NCI-H345 treated with DMSO at 0.1 percent for 48 hours (cell line): ENCODE measurements around the gene PRSS1.
"Not testable (repeated sequence)": the region's sequence is repeated elsewhere in the genome, so short reads cannot be mapped to it uniquely, and the experiment has no call there.

Source experiments
- DNase-seq: peaks from one replicate; lab custom pipeline; 2025; ENCODE audit not compliant: unreplicated experiment; lab: John Stamatoyannopoulos, UW

PRSS1 gene

DNA sequence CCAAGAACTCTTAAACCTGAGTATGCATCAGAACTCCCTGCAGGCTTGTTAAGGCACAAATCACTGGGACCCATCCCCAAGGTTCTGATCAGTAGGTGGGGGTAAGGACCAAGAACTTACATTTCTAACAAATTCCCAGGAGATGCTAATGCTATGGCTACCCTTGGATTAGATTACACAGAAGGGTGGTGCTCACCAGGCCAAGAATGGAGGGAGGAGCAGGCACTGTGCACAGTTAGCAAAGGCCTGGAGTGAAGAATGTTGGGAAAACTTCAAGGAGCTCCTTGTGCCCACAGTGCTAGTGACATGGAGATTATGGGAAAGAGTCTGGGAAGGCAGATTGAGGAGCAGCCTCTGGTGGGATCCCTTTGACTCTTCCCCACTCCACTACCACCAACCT lies 23.4 kb downstream of the PRSS1 start:
- no peak for DNase-seq

GRCh38 chr7:142773230-142773629 lies 24.0 kb downstream of the PRSS1 start:
- DNase-seq = no peak

DNA sequence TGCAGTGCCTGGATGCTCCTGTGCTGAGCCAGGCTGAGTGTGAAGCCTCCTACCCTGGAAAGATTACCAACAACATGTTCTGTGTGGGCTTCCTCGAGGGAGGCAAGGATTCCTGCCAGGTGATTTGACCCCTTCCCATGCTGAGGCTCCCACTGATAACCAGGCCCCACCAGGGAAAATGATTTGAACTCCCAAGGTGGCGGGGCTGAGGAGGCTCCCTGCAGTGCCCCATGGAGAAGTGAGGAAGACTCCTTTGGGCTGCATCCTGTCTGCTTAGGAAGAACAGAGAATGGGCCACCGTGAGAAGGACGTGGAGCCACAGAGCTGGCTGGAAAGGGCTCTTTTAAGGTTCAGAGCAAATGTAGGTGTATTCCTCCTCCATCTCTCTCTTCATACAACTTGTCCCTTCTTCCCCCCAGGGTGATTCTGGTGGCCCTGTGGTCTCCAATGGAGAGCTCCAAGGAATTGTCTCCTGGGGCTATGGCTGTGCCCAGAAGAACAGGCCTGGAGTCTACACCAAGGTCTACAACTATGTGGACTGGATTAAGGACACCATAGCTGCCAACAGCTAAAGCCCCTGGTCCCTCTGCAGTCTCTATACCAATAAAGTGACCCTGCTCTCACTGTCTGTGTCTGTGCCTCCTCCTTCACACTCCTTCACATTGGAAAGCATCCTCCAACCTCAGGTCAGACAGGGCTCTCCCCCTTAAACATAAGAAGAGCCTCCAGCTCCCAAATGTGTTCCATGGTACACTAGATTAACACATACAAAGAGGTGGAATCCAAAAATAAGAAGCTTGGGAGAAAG lies 24.9 kb downstream of the PRSS1 start:
- DNase-seq = no peak

DNA sequence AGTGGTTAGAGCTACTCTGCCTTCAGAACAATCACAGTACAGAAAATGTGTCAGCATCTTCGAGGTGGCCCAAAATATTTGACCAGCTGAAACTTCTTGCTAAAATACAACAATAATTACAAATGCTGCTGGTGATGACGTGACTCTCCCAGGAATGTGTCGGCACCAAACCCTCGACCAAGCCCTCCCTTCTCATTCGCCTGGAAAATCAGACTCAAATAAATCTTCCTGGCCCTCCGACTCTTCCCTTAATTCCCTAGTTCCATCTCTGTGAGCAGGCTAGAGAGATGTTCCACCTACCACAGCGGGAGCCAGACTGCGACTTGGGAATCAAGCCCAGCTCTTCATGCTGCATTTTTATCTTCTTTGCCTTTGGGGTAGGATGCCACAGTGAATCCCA lies 25.6 kb downstream of the PRSS1 start:
- DNase-seq = no peak

- DNase-seq = not testable (repeated sequence)
Measured at GRCh38 chr7:142775351-142776115, 26.3 kb downstream of the PRSS1 start.

DNA sequence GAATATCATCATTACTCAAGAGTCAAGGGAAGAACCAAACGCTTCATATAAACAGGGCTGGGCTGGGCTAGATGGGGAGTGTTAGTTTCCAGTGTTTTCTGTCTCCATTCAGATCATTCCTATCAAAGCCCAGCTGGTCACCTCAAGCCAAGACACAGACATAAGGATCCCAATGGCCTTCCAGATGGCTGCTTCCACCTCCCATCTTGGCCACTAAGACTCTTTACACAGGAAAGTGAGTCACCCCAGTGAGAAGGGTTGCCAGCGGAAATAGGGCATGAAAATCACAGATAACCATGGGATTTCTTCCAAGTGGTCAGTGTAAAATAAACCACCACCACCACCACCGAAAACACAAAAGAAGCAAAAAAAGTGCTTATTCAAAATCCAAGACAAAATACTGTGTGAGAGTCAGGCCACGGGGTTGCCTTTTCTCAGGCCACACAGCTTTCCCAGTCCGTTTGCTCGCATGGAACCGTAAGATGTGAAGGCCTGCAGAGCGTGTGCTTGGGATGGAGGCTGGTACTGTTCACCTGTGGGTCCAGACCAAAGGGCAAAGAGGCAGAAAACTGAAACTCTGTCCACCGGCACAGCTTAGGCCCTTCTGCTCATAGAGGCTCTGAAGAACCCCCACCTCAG lies 27.1 kb downstream of the PRSS1 start:
- no peak for DNase-seq

GRCh38 chr7:142776845-142777225 lies 27.6 kb downstream of the PRSS1 start:
- not testable (repeated sequence) for DNase-seq

DNA sequence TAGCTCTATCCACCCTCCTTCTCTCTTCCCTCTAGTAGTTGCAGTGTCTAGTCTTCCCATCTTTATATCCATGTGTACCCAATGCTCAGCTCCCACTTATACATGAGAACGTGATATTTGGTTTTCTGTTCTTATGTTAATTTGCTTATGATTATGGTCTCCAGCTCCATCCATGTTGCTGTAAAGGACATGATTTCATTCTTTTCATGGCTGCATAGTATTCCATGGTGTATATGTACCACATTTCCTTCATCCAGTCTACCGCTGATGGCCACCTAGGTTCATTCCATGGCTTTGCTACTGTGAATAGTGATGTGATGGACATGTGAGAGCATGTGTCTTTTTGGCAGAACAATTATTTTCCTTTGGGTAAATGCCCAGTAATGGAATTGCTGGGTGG lies 28.0 kb downstream of the PRSS1 start:
- DNase-seq = no peak

DNA sequence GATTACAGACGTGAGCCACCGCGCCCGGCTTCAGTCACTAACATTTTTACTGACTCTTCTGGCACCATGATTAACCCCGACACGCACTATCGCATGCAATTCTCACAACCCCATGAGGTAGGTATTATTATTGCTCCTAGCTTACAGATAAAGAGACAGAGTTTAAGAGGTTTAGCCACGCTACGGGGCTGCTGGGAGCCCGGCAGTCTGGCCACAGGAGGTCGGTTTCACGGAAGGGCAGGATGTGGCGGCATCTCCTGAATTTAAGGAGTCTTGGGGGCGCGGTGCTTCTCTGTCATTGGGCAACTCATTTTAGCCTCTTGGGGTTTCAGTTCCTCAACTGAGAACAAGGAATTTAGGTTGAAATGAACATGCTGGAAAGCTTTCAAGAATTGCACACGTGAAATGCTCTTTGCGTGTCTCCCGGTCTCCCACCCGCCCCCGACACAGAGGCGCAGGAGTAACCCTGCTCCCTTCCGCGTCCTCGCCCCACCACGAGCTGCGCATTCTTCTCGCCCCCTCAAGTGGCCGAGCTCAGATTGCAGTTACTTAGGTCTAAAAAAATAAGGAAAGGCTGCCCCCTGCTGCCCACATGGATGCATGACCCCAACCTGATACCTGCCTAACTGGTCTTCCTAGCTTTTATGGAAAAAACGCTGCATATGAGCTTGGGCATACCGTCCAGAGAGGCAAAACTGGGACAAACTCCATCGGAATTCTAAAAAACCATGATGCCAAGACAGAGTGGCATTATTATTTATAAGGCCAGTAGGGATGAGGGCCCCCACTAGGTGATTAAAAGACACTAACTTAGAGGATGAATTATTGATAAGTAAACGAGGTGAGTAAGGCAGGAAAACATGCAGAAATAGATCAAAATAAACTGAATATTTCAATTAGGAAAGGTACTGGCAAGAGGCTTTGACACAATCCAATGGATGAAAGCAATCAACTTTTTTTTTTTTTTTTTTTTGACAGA lies 33.9 kb downstream of the PRSS1 start:
- DNase-seq = peak; percentile 88

- no peak for DNase-seq
Measured at GRCh38 chr7:142784096-142784495, 34.8 kb downstream of the PRSS1 start.

DNA sequence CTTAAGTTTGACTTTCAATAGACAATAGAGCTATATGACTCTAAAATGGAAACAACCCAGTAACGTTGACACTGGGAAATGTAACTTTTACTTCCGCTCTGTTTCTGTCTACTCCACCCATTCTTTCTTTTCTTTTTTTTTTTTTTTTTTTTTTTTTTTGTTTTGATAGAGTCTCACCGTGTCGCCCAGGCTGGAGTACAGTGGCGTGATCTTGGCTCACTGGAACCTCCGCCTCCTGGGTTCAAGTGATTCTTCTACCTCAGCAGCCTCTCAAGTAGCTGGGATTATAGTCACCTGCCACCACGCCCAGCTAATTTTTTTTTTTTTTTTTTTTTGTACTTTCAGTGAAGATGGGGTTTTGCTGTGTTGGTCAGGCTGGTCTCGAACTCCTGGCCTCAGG lies 35.4 kb downstream of the PRSS1 start:
- no peak for DNase-seq

GRCh38 chr7:142785841-142786250 lies 36.6 kb downstream of the PRSS1 start:
- DNase-seq = no peak

DNA sequence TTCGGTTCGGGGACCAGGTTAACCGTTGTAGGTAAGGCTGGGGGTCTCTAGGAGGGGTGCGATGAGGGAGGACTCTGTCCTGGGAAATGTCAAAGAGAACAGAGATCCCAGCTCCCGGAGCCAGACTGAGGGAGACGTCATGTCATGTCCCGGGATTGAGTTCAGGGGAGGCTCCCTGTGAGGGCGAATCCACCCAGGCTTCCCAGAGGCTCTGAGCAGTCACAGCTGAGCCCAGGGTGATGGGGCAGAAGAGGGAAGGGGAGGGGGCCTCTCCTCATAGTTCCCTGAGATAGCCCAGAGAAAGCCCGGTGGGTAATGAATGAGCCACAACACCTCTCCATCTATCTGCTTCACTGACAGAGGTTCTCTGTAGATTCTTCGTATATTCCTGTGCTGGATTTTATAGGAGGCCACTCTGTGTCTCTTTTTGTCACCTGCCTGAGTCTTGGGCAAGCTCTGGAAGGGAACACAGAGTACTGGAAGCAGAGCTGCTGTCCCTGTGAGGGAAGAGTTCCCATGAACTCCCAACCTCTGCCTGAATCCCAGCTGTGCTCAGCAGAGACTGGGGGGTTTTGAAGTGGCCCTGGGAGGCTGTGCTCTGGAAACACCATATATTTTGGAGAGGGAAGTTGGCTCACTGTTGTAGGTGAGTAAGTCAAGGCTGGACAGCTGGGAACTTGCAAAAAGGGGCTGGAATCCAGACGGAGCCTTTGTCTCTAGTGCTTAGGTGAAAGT lies 37.9 kb downstream of the PRSS1 start:
- DNase-seq = peak; percentile 43

GRCh38 chr7:142787783-142788182 lies 38.5 kb downstream of the PRSS1 start:
- no peak for DNase-seq

DNA sequence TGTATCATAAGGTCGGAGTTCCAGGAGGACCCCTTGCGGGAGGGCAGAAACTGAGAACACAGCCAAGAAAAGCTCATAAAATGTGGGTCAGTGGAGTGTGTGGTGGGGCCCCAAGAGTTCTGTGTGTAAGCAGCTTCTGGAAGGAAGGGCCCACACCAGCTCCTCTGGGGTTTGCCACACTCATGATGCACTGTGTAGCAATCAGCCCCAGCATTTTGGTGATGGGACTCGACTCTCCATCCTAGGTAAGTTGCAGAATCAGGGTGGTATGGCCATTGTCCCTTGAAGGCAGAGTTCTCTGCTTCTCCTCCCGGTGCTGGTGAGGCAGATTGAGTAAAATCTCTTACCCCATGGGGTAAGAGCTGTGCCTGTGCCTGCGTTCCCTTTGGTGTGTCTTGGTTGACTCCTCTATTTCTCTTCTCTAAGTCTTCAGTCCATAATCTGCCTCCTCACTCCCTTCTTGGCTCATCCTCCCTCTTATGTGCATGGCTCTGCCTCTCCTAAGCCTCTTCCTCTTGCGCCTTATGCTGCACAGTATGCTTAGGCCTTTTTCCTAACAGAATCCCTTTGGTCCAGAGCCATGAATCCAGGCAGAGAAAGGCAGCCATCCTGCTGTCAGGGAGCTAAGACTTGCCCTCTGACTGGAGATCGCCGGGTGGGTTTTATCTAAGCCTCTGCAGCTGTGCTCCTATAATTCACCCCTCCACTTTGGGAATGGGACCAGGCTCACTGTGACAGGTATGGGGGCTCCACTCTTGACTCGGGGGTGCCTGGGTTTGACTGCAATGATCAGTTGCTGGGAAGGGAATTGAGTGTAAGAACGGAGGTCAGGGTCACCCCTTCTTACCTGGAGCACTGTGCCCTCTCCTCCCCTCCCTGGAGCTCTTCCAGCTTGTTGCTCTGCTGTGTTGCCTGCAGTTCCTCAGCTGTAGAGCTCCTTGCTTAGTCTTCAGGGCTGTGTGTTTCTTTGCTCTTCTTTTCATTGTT lies 39.3 kb downstream of the PRSS1 start:
- no peak for DNase-seq

DNA sequence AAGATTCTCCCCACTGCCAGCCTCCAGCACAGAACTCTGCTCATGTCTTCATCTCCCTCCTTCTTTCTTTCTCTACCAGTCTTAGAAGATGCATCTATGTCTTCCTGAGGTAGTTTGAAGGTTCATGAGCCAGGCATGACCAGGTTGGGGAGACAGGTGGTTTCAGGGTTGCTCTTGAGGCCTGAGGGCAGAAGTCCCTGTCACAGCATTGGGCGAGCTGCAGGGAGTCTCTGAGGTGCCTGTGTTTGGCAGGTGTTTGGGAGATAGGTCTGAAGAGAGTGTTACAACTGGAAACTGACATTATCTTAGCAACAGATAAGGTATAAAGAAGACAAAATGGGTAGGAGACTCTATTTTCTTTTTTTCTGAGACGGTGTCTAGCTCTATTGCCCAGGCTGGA lies 40.2 kb downstream of the PRSS1 start:
- no peak for DNase-seq

GRCh38 chr7:142790056-142790455 lies 40.8 kb downstream of the PRSS1 start:
- DNase-seq = no peak

GRCh38 chr7:142790555-142790954 lies 41.3 kb downstream of the PRSS1 start:
- no peak for DNase-seq

DNA sequence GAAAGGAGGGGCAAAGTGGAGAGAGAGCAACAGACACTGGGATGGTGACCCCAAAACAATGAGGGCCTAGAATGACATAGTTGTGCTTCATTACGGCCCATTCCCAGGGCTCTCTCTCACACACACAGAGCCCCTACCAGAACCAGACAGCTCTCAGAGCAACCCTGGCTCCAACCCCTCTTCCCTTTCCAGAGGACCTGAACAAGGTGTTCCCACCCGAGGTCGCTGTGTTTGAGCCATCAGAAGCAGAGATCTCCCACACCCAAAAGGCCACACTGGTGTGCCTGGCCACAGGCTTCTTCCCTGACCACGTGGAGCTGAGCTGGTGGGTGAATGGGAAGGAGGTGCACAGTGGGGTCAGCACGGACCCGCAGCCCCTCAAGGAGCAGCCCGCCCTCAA lies 42.2 kb downstream of the PRSS1 start:
- no peak for DNase-seq
